ENCODE results near the gene CIT.
"Not testable (repeated sequence)": the region's sequence is repeated elsewhere in the genome, so short reads cannot be mapped to it uniquely, and the experiment has no call there.

CIT gene

DNA sequence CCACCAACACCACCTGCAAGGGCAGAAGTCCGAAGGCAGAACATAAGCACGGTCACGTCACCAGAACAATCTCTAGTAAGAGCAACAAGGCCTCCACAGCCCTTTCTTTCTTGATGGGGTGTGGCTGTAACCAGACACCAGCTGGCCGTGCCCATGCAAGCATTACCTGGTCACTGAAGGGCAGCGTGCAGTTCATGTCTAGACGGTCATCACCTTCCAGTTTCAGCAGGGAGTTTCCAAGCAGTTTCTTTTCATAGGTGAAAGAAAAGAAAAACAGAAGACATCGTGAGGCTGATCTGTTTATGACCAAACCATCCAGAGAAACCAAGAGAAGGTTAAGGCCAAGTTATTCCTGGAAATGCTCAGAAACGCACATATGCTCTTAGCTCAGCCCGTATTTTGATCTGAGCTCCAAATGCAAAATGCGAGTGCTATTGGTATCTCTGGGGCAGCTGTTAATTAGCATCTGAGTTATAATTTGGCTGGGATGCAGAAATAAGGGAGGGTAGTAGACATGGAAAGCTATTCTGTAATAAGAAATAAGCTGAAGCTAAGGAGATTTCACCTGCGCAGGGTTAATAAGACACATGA lies 166.7 kb downstream of the CIT start:
- no peaks in the 10 kb centered on the region for H3K9me3 ChIP-seq (ENCODE audit: control insufficient read depth, low read length)
- H3K36me3 ChIP-seq (ENCODE audit: control insufficient read depth, insufficient read depth, low read length) = peaks cover 62% of the 10 kb centered on the region
- no peaks in the 10 kb centered on the region for H3K27me3 ChIP-seq (ENCODE audit: control insufficient read depth, insufficient read depth, low read length, poor library complexity, severe bottlenecking)
- WGBS, 2 experiments = 95 to 96% methylated on average over 11 of the region's 11 CpGs
- no peaks in the 10 kb centered on the region for H3K4me1 ChIP-seq (ENCODE audit: control insufficient read depth, insufficient read depth, low read length)
- no peak overlapping the region for H3K4me3 ChIP-seq (ENCODE audit: insufficient read depth, low read depth, low read length)
- no peak overlapping the region for H3K27ac ChIP-seq (ENCODE audit: insufficient read depth, low read depth, low read length, poor library complexity, severe bottlenecking)

DNA sequence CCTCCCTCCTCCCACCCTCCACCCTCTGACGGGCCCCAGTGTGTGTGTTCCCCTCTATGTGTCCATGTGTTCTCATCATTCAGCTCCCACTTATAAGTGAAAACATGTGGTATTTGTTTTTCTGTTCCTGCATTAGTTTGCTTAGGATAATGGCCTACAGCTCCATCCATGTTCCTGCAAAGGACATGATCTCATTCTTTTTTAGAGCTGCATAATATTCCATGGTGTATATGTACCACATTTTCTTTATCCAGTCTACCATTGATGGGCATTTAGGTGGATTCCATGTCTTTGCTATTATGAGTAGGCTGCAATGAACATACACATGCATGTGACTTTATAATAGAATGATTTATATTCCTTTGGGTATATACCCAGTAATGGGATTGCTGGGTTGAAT lies 170.7 kb downstream of the CIT start:
- peaks cover 43% of the 10 kb centered on the region for H3K36me3 ChIP-seq (ENCODE audit: control insufficient read depth, insufficient read depth, low read length)
- H3K4me1 ChIP-seq (ENCODE audit: control insufficient read depth, insufficient read depth, low read length); H3K27ac ChIP-seq (ENCODE audit: insufficient read depth, low read depth, low read length, poor library complexity, severe bottlenecking); H3K4me3 ChIP-seq (ENCODE audit: insufficient read depth, low read depth, low read length); H3K9me3 ChIP-seq (ENCODE audit: control insufficient read depth, low read length); H3K27me3 ChIP-seq (ENCODE audit: control insufficient read depth, insufficient read depth, low read length, poor library complexity, severe bottlenecking): not testable (repeated sequence)
- WGBS, 2 experiments = 86 to 93% methylated on average over 1 of the region's 1 CpG

DNA sequence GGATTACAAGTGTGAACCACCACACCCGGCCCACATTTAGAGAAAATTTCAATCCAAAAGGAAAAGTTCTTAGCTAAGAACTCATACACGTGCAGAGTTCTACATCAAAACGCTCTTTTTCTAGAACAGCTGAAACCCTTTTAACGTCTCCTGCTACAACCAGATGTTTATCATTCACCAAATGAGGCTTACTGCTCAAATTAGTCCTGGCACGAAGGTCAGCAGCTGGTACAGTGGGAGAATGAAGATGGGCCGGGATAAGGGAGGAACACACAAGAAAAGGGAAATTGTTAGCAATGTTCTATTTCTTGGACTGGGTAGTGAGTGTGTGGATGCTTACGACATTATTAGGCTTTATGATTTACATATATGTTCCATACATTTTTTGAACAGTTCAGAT lies 171.9 kb downstream of the CIT start:
- 94 to 95% methylated on average over 6 to 7 of the region's 7 CpGs for WGBS, 2 experiments
- no peak overlapping the region for H3K4me3 ChIP-seq (ENCODE audit: insufficient read depth, low read depth, low read length)
- H3K27me3 ChIP-seq (ENCODE audit: control insufficient read depth, insufficient read depth, low read length, poor library complexity, severe bottlenecking) = no peaks in the 10 kb centered on the region
- no peaks in the 10 kb centered on the region for H3K4me1 ChIP-seq (ENCODE audit: control insufficient read depth, insufficient read depth, low read length)
- no peak overlapping the region for H3K27ac ChIP-seq (ENCODE audit: insufficient read depth, low read depth, low read length, poor library complexity, severe bottlenecking)
- no peaks in the 10 kb centered on the region for H3K9me3 ChIP-seq (ENCODE audit: control insufficient read depth, low read length)
- H3K36me3 ChIP-seq (ENCODE audit: control insufficient read depth, insufficient read depth, low read length) = peaks cover 32% of the 10 kb centered on the region

DNA sequence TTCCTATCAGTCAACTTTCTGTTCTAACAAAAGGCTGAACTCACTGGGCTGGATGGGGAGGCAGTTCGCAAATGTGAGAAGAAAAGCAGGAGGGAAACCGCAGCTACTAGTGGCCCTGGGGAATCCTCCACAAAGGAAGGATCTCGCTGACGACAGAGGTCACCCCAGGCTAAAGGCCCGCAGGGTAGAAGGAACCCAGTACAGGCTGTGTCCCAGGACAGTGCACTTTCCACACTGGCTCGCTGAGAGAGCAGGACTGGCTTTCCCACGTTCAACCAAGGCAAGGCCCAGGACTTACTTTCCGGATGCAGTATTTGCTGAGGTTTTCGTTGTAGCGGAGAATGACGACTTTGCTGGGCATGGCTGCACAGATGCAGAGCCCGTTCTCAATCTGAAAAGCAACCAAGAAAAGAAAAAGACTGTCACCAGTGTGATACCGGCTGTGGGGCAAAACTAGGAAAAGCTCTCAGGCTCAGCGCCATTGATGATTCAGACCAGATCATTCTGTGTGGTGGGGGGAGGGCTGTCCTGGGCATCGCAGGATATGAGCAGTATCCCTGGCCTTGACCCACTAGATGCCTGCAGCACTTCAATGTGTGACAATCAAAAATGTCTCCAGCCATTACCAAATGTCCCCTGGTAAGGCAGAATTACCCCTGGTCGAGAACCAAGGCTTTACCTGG lies 172.9 kb downstream of the CIT start:
- Histone ChIP-seq H3K36me3 (ENCODE audit: control insufficient read depth, insufficient read depth, low read length) (peaks cover 23% of the 10 kb centered on the region), H3K4me1 (ENCODE audit: control insufficient read depth, insufficient read depth, low read length) (no peaks in the 10 kb centered on the region), H3K4me3 (ENCODE audit: insufficient read depth, low read depth, low read length) (no peak overlapping the region), H3K9me3 (ENCODE audit: control insufficient read depth, low read length) (no peaks in the 10 kb centered on the region), H3K27me3 (ENCODE audit: control insufficient read depth, insufficient read depth, low read length, poor library complexity, severe bottlenecking) (no peaks in the 10 kb centered on the region), H3K27ac (ENCODE audit: insufficient read depth, low read depth, low read length, poor library complexity, severe bottlenecking) (no peak overlapping the region)
- WGBS, 2 experiments = 91 to 94% methylated on average over 16 of the region's 16 CpGs

DNA sequence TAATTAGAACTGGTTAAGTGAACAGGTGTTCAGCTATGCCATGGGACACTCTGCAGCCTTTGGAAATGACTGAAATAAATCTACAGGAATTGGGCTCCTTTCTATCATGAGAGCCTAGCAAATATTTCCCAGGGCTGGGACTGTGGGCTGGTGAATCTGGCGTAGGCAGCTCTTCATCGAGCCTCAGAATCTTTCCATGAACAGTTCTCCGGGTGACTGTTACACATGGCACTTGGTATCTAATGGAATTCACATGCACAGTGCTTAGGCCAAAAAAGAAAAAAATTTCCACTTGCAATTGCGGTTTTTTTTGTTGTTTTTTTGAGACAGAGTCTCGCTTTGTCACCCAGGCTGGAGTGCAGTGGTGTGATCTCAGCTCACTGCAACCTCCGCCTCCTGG lies 177.0 kb downstream of the CIT start:
- 95 to 97% methylated on average over 6 of the region's 6 CpGs for WGBS, 2 experiments
- Histone ChIP-seq H3K9me3 (ENCODE audit: control insufficient read depth, low read length) (no peaks in the 10 kb centered on the region), H3K4me1 (ENCODE audit: control insufficient read depth, insufficient read depth, low read length) (no peaks in the 10 kb centered on the region), H3K36me3 (ENCODE audit: control insufficient read depth, insufficient read depth, low read length) (peaks cover 20% of the 10 kb centered on the region), H3K27me3 (ENCODE audit: control insufficient read depth, insufficient read depth, low read length, poor library complexity, severe bottlenecking) (no peaks in the 10 kb centered on the region), H3K4me3 (ENCODE audit: insufficient read depth, low read depth, low read length) (no peak overlapping the region), H3K27ac (ENCODE audit: insufficient read depth, low read depth, low read length, poor library complexity, severe bottlenecking) (no peak overlapping the region)

DNA sequence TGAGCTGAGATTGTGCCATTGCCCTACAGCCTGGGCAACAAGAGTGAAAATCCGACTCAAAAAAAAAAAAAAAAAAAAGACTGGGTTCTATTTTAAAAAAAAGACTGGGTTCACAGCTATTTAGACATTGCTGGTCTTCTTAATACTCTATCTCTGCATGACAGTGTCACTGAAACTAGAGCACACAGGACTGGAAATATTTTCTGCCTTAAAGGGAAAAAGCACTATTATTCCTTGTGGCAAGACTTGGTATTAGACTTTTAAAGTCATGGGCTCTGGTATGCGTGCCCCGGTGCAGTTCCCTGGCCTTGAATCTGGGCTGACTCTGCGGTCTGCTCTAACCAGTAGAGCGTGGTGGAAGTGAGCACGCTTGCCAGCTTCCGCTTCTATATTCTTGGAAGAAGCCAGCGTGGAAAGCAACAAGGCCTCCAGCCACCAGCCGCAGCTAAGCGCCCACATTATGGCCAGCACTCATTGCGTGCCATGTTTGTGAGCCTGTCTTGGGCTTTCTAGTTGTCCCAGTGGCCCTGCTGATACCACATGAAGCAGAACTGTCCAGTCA lies 177.8 kb downstream of the CIT start:
- Histone ChIP-seq H3K36me3 (ENCODE audit: control insufficient read depth, insufficient read depth, low read length) (peaks cover 19% of the 10 kb centered on the region), H3K4me1 (ENCODE audit: control insufficient read depth, insufficient read depth, low read length) (no peaks in the 10 kb centered on the region), H3K27ac (ENCODE audit: insufficient read depth, low read depth, low read length, poor library complexity, severe bottlenecking) (no peak overlapping the region), H3K27me3 (ENCODE audit: control insufficient read depth, insufficient read depth, low read length, poor library complexity, severe bottlenecking) (no peaks in the 10 kb centered on the region), H3K9me3 (ENCODE audit: control insufficient read depth, low read length) (no peaks in the 10 kb centered on the region), H3K4me3 (ENCODE audit: insufficient read depth, low read depth, low read length) (no peak overlapping the region)
- WGBS, 2 experiments = 95 to 96% methylated on average over 11 of the region's 11 CpGs

DNA sequence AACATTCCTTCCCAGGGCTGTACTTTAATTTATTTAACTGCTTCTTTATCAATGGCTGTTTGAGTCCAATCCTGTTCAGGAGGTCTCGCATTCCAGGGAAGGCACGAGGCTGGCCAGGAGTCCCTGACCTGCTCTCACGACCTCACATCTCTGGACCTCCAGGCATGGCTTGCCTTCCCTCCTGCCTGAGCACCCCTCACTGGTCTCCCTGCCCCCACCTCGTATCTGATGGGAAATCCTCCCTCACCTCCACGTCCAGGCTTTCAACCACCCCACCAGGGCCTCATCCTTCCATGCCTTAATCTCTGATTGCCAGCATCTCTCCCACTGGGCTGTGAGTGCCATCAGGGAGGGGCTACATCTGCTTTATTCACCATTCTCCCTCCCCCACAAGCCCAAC lies 180.2 kb downstream of the CIT start:
- no peaks in the 10 kb centered on the region for H3K9me3 ChIP-seq (ENCODE audit: control insufficient read depth, low read length)

DNA sequence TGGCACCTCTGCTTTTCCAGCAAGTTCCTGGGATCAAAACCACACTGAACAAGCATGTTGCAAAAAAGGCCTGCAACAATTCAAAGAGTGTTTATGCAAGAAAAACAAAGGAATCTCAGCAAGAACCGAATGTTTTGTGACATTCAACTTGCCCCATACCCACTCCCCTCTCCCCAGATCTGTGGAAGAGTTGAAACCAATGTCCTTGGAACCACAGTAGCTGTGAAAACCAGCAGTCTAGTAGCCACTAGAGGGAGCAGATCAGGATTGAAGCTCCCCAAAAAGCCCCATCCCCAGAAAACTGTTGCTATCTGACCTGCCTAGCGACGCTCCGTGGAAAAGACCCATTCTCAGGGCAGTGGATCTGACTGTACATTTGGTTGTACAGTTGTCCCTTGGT lies 182.1 kb downstream of the CIT start:
- Histone ChIP-seq H3K9me3 (ENCODE audit: control insufficient read depth, low read length) (no peaks in the 10 kb centered on the region), H3K27ac (ENCODE audit: insufficient read depth, low read depth, low read length, poor library complexity, severe bottlenecking) (no peak overlapping the region), H3K4me1 (ENCODE audit: control insufficient read depth, insufficient read depth, low read length) (no peaks in the 10 kb centered on the region), H3K4me3 (ENCODE audit: insufficient read depth, low read depth, low read length) (no peak overlapping the region), H3K36me3 (ENCODE audit: control insufficient read depth, insufficient read depth, low read length) (peaks cover 12% of the 10 kb centered on the region), H3K27me3 (ENCODE audit: control insufficient read depth, insufficient read depth, low read length, poor library complexity, severe bottlenecking) (no peaks in the 10 kb centered on the region)
- 78 to 84% methylated on average over 4 of the region's 4 CpGs for WGBS, 2 experiments

More for the DNA sequence above, 180.2 kb downstream of the CIT start:
- no peak overlapping the region for H3K4me3 ChIP-seq (ENCODE audit: insufficient read depth, low read depth, low read length)
- no peak overlapping the region for H3K27ac ChIP-seq (ENCODE audit: insufficient read depth, low read depth, low read length, poor library complexity, severe bottlenecking)
- H3K36me3 ChIP-seq (ENCODE audit: control insufficient read depth, insufficient read depth, low read length) = peaks cover 10% of the 10 kb centered on the region
- H3K27me3 ChIP-seq (ENCODE audit: control insufficient read depth, insufficient read depth, low read length, poor library complexity, severe bottlenecking) = no peaks in the 10 kb centered on the region
- no peaks in the 10 kb centered on the region for H3K4me1 ChIP-seq (ENCODE audit: control insufficient read depth, insufficient read depth, low read length)
- WGBS, 2 experiments = 84% methylated on average over 5 of the region's 5 CpGs

DNA sequence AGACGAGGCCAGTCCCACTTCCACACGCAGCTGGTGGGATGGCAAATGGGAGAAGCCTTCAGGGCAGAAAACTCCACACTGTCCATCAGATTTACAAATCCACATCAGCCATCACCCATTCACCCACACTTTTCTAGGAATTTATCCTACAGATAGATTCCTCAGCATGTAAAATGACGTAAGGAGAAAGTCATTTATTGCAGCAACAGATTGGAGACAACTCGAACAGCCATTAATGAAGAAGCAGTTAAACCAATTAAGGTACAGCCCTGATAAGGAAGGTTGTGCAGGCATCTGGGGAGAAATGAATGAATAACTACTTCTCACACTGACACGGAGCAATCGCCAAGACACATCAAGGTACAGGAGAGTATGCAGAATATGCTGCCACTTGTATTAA lies 183.0 kb downstream of the CIT start:
- 95 to 99% methylated on average over 6 of the region's 6 CpGs for WGBS, 2 experiments
- no peak overlapping the region for H3K27ac ChIP-seq (ENCODE audit: insufficient read depth, low read depth, low read length, poor library complexity, severe bottlenecking)
- H3K27me3 ChIP-seq (ENCODE audit: control insufficient read depth, insufficient read depth, low read length, poor library complexity, severe bottlenecking) = no peaks in the 10 kb centered on the region

DNA sequence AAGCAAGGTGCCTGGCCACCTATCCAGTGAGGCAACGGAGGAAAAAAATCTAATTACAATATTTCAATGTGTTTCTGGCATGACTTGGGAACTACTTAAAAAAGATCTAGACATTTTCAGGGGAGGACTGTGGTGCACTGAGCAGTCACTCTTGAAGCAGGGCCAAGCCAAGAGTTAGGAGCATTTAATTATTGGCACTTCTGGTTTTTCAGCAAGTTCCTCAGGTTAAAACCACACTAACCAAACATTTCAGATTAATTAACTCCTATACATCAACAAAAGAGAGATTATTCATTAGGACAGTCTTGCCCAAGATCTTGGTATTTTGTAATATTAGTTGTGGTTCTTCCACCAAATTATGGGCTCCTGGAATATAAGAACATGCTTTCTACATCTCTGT lies 183.6 kb downstream of the CIT start:
- Histone ChIP-seq H3K4me3 (ENCODE audit: insufficient read depth, low read depth, low read length) (no peak overlapping the region), H3K9me3 (ENCODE audit: control insufficient read depth, low read length) (no peaks in the 10 kb centered on the region), H3K27ac (ENCODE audit: insufficient read depth, low read depth, low read length, poor library complexity, severe bottlenecking) (no peak overlapping the region), H3K36me3 (ENCODE audit: control insufficient read depth, insufficient read depth, low read length) (peaks cover 13% of the 10 kb centered on the region), H3K4me1 (ENCODE audit: control insufficient read depth, insufficient read depth, low read length) (no peaks in the 10 kb centered on the region), H3K27me3 (ENCODE audit: control insufficient read depth, insufficient read depth, low read length, poor library complexity, severe bottlenecking) (no peaks in the 10 kb centered on the region)
- WGBS, 2 experiments = 92% methylated on average over 1 of the region's 1 CpG; no CpG with 5 or more reads in 1 of the 2 experiments

More for the DNA sequence above, 183.0 kb downstream of the CIT start:
- no peaks in the 10 kb centered on the region for H3K9me3 ChIP-seq (ENCODE audit: control insufficient read depth, low read length)
- H3K36me3 ChIP-seq (ENCODE audit: control insufficient read depth, insufficient read depth, low read length) = peaks cover 13% of the 10 kb centered on the region
- H3K4me1 ChIP-seq (ENCODE audit: control insufficient read depth, insufficient read depth, low read length) = no peaks in the 10 kb centered on the region
- no peak overlapping the region for H3K4me3 ChIP-seq (ENCODE audit: insufficient read depth, low read depth, low read length)

All from ectodermal cell (in vitro differentiated cells).